Suppressor macrophage treated with lipopolysaccharide for 1 hour (primary cell): ENCODE results near the gene FAM117A.

Source experiments
- DNase-seq, 3 donors: peaks; one replicate each; pipeline ENCODE4 v3.0.0-alpha.2; 2020 to 2022

The FAM117A gene

DNA sequence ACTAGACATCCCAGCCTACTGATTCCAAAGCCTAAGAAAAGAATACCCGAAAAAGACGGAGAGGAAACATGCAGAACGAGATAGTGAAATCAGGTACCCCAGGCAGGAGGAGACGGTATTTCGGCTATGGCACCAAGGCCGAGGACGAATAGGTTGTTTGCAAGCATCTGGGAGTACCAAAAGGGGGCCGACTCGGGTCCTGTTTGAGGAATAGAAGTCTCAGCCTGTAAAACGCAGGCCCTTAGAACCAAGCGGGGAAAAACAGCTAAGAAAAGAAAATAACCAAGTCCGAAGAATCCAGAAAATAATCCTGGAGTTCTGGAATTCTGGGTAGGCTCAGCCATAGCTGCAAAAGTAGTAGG is 56.7 kb downstream of the FAM117A start:
- no peak for DNase-seq

DNA sequence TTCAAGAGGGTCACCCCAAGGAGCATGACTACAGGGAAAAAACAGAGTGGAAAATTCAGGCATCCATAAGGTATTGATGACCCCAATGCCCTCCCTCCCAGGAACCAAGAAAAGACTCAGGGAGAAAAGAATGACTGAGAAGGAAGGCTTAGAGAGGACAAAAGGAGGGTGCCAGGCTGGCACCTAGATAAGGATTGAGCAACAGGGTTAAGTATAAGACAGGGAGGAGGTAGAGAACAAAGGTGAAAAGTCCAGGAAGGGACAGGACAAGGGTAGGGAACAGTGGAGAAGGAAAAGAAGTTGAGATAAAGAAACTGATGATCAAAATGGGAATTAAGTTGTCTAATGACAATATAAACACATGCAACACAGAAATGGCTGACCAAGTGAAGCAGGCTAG is 58.7 kb downstream of the FAM117A start:
- no peak for DNase-seq

DNA sequence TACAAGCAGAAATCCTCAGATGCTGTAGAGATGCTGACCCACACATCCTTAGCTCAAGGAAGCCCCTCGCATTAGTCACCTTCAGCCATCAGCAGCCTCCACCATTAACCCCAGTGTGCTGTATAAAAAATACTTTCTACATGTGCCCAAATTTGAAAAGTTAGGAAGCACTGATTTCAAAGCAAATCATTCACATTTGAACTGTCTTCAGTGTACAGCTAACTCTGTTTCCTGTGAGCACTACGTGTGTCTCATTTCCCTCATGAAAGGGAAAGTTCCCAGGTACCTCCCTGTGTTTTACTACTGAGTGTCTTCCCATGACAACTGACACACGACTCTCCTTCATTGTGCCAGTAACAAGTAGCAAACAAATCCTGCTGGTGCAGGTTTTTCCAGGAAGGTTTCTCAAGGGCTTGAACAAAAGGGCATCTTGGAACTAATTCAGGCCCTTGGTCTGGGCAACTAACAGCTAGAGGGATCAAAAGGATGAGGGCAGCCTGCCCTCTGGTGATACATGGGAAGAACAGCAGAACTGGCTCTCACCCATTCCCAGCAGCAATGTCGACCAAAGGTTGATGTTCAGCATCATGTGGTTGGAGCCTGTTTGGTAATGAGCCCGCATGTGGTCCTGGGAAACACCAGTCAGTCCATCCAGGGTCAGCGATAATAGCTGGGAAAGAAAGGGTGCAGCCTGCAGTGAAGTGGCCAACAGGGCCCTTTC is 60.2 kb downstream of the FAM117A start:
- peak; percentile 53 to 68 (median 57) for DNase-seq

DNA sequence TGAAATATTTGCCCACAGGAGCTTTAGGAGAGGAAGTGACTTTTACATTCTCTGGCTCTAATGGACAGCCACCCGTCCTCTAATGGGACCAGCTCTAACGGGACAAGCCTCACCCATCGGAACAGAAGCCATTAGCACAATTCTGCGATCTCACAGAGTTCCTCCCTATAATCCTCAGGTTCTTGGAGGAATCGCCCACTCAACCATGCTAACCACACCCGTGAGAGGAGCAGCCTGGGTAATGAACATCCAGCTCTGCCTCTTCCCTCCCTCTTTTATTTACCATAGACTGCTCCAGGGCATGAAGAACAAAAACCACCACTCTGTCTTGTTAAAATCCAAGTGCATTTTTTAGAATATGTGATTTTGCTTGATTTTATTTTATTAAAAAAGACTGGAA is 63.0 kb downstream of the FAM117A start:
- DNase-seq: no peak

DNA sequence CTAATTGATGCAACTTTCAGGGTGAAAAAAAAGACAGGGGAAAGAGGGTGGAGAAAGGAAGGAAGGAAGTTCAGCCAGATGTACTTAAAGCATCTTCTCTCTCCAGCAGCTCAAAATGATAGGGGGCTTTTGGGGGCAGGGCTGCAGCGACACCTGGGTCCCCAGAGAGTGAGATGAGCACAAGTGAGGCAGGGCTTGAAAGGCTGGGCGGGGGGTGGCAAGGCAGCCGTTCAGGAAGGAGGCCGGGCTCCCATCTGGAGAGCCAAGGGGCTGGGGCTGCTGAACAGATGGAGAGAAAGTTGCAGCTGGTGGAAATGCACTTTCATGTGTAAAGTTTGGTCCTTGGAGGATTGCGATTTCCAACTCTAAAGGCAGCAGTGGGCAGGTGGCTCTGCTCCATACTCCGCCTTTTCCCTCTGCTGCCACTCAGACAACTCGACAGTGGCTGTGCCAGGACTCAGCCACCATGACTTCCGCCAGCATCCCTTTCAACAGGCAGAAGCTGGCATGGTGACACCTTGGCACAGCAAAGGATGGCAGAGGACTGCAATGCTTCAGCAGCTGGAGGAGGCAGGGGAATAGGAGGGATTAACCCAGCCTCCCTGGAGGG is 63.9 kb downstream of the FAM117A start:
- DNase-seq: no peak

DNA sequence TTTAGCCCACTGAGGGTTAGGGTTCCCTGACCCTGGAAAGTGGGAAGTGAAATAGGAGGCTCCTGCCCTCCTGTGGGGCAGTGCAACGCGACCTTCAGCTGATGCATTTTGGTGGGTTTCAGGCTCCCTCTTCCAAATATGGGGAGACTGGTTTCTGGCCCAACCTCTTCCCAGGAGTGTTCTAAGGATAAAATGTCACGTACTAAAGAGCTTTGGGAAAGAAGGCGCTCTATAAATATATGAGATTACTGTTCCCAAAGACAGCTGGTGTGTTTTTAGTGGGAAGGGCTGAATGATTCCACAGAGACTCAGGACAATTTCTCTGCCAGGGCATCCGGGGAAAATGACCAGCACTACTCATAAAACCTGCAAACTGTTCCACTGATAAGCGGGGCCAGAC is 65.9 kb downstream of the FAM117A start:
- DNase-seq: no peak

- DNase-seq: peak; percentile 92 to 96 (median 96)
Observed at GRCh38 chr17:49696233-49696761, 67.6 kb downstream of the FAM117A start.

DNA sequence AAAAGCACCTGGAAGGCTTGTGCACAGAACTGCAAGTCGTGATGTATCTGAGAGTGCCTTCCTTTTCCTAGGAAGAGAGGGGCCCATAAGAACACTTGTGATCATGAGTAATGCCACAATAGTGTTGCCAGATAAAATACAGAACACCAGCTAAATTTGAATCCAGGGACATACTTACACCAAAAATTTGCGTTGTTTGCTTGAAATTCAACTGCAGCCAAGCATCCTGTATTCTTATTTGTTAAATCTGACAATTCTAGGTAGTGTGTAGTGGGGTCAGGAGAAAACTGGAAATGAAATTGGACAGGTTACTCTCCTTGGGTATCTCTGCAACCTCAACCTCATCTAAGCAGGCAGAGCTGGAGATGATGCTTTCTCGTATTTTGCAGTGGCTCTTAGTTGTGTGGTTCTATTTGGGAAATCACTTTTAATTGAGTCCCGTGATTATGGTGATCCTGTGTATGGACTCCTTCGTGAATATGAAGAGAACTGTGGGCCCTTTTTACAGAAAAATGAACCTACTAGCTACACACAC is 68.2 kb downstream of the FAM117A start:
- DNase-seq: no peak

- DNase-seq: peak; percentile 67 to 76 (median 70)
Observed at GRCh38 chr17:49694847-49695697, 68.9 kb downstream of the FAM117A start.

- DNase-seq: no peak
Observed at GRCh38 chr17:49692751-49693150, 71.2 kb downstream of the FAM117A start.

DNA sequence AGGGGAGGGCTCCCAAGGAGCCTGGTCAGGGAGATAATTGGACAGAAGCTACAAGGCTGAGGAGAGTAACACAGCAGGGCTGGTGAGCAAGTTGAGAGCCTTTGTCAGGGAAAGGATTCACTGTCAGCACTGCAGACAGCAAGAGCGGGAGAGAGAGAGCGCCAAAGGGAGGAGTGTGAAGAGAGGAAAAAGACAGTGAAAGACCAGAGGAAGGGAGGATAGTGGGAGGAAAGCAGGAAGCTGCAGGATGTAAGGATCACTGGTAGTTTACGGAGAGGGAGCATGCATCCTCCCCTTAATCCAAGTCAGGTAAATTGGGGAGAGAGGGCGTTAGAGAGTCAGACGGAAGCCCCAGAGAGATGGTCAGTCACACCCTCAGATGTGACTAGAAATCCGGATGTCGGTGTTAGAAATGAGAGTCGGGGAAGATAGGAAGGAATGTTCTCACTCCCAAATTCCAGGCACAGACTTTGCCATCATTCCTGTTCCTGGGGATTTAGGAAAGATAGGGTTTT is 72.2 kb downstream of the FAM117A start:
- DNase-seq: no peak

- no peak for DNase-seq
Observed at GRCh38 chr17:49691086-49691676, 72.8 kb downstream of the FAM117A start.

- no peak for DNase-seq
Observed at GRCh38 chr17:49690256-49690655, 73.7 kb downstream of the FAM117A start.

GRCh38 chr17:49688848-49689247 is 75.1 kb downstream of the FAM117A start:
- DNase-seq: no peak

GRCh38 chr17:49687878-49688491 is 75.9 kb downstream of the FAM117A start:
- peak; percentile 22 to 51 (median 38) for DNase-seq

- DNase-seq: peak; percentile 53 to 74 (median 67)
Observed at GRCh38 chr17:49681106-49681979, 82.6 kb downstream of the FAM117A start.

- DNase-seq: no peak
Observed at GRCh38 chr17:49680314-49680713, 83.6 kb downstream of the FAM117A start.

DNA sequence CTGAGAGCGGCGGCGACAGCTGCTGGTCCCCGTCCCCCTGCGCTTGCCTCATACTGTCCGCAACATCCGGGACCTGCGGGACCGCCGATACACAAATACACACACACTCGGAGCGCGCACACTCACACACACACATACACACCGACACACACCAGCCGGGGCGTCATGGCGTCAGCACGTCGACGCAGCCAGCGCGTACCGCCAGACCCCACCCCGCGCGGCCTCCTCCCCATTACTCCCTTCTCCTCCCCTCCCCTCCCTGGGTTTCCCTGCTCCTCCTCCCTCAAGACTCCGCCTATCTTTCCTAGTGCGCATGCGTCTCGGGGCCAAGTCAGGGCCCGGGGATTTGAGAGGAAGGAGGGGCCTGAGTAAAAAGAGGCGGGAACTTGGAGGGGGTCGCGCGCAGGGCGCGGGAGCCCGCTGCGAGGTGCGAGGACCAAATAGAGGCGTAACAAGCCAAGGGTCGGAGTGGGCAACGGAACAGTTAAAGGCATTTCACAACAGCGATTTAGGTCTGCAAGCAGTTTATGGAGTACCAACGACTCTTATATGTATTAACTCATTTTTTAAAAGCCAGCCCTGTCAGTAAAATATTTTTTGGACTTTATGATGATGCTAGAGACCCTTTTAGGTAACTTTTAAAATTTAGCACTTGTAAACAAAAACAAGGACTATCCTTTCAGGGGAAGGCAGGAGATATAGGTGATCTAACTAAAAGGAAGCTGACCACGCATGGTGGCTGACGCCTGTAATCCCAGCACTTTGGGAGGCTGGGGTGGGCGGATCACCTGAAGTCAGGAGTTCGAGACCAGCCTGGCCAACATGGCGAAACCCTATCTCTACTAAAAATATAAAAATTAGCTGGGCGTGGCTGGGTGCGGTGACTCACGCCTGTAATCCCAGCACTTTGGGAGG is 85.7 kb downstream of the FAM117A start, which contains the start of gene SPOP:
SPOP (minus strand) TSS at position 165 of the 915 bp plus-strand sequence. CDS start 55,287 bp downstream, outside the sequence.
- DNase-seq: peak; percentile 99

- DNase-seq: peak; percentile 96 to 99 (median 98)
Observed at GRCh38 chr17:49677134-49677932, 86.6 kb downstream of the FAM117A start.
